ENCODE results near the gene CSTA. TPM values are rescaled to one million over a fixed set of nuclear protein-coding genes. Genes with fewer than 3 reads are reported as not detected.
A peak's percentile ranks its signal among the peaks of the same experiment; 100 is the strongest.

Gene CSTA
- total RNA-seq, 2 donors from 2014 or later: not detected

- H3K27ac Mint-ChIP-seq: no peak overlapping the region
- no peaks in the 10 kb centered on the region for H3K9me3 Mint-ChIP-seq
- H3K4me3 Mint-ChIP-seq: no peak overlapping the region
- H3K36me3 Mint-ChIP-seq: no peaks in the 10 kb centered on the region
- DNase-seq (ENCODE audit: low spot score) (no peak), ATAC-seq (no peak)
- peaks cover 4% of the 10 kb centered on the region in 2 donors for H3K4me1 Mint-ChIP-seq (ENCODE audit: low read depth in 2 of 2)
- H3K27me3 Mint-ChIP-seq: peaks cover 9 to 12% of the 10 kb centered on the region in 2 donors
Observed at GRCh38 chr3:122307976-122308375, 17.1 kb upstream of the CSTA start.

DNA sequence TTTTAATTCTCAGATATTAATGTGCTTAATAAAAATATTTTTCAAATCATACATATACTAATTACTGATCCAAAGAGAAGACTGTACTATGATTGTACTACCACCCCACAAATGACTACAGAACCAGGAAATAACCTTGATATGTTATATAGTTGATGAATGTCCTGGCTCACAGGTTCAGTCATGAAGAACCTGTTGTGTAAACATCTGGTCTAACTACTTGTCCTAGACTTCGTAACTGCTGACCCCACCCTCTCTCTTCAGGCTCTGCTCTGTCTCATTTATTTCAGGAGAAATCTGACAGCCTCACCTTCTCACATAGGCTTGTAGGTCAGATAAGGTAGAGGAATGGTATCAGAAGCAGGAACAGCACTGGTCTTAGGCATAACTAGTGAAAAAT, 14.7 kb upstream of the CSTA start:
- H3K27ac Mint-ChIP-seq: no peak overlapping the region
- peaks cover 4 to 6% of the 10 kb centered on the region in 2 donors for H3K4me1 Mint-ChIP-seq (ENCODE audit: low read depth in 2 of 2)
- DNase-seq (ENCODE audit: low spot score) (no peak), ATAC-seq (no peak)
- no peaks in the 10 kb centered on the region for H3K36me3 Mint-ChIP-seq
- peaks cover 9 to 12% of the 10 kb centered on the region in 2 donors for H3K27me3 Mint-ChIP-seq
- H3K4me3 Mint-ChIP-seq: no peak overlapping the region
- no peaks in the 10 kb centered on the region for H3K9me3 Mint-ChIP-seq

- Mint-ChIP-seq H3K9me3 (no peaks in the 10 kb centered on the region), H3K27ac (no peak overlapping the region), H3K4me1 (ENCODE audit: low read depth in 2 of 2) (peaks cover 4 to 6% of the 10 kb centered on the region in 2 donors), H3K4me3 (no peak overlapping the region), H3K27me3 (peaks cover 12 to 20% of the 10 kb centered on the region in 2 donors), H3K36me3 (no peaks in the 10 kb centered on the region)
- no peak for DNase-seq (ENCODE audit: low spot score)
- ATAC-seq: no peak
Observed at GRCh38 chr3:122312826-122313225, 12.2 kb upstream of the CSTA start.

DNA sequence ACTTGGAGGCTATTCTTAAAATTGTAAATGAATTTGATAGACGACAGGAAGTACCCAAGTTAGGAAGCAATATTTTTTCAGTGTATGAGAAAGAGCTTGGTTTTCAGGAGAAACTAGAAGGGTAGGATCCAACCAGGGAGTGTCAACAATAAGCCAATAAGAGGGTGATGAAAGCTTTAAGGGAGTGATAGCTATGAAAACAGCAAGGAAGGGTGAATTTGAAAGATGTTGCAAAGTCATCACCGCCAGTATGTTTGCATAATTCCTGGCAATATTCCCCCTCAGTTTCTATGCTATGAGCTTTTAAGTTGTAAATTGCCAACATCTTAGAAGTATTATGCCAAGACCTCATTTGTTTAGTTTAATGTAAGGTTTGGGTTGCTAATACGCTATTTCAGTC, 11.8 kb upstream of the CSTA start:
- H3K4me1 Mint-ChIP-seq (ENCODE audit: low read depth in 2 of 2): peaks cover 4 to 6% of the 10 kb centered on the region in 2 donors

GRCh38 chr3:122314228-122314876, 10.7 kb upstream of the CSTA start:
- Mint-ChIP-seq H3K4me3 (no peak overlapping the region), H3K27ac (no peak overlapping the region), H3K9me3 (no peaks in the 10 kb centered on the region), H3K36me3 (peaks cover 5% of the 10 kb centered on the region), H3K4me1 (ENCODE audit: low read depth in 2 of 2) (peaks cover 4 to 6% of the 10 kb centered on the region in 2 donors), H3K27me3 (peaks cover 17 to 33% of the 10 kb centered on the region in 2 donors)
- no peak for DNase-seq (ENCODE audit: low spot score)
- ATAC-seq: no peak

More for the DNA sequence above, 11.8 kb upstream of the CSTA start:
- Mint-ChIP-seq H3K27ac (no peak overlapping the region), H3K9me3 (no peaks in the 10 kb centered on the region), H3K36me3 (no peaks in the 10 kb centered on the region), H3K27me3 (peaks cover 15 to 24% of the 10 kb centered on the region in 2 donors), H3K4me3 (no peak overlapping the region)
- no peak for DNase-seq (ENCODE audit: low spot score)
- ATAC-seq: no peak

GRCh38 chr3:122315619-122316018, 9.4 kb upstream of the CSTA start:
- DNase-seq (ENCODE audit: low spot score): no peak
- ATAC-seq: no peak
- Mint-ChIP-seq H3K4me1 (ENCODE audit: low read depth in 2 of 2) (peaks cover 4 to 6% of the 10 kb centered on the region in 2 donors), H3K27me3 (peaks cover 16 to 30% of the 10 kb centered on the region in 2 donors), H3K9me3 (no peaks in the 10 kb centered on the region), H3K36me3 (peaks cover 5% of the 10 kb centered on the region), H3K4me3 (no peak overlapping the region), H3K27ac (no peak overlapping the region)

DNA sequence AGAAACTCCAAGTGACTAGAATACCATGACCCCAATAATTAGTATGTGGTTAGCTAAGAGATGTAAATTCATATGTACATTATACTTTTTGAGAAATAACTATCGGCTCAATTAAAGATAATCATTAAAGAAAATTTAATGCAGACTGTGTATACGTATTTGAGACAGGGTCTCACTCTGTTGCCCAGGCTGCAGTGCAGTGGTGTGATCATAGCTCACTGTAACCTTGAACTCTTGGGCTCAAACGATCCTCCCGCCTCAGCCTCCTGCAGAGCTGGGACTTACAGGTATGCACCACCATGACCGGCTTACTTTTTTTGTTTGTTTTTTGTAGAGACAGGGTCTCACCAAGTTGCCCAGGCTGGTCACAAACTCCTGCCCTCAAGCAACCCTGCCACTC, 8.7 kb upstream of the CSTA start:
- DNase-seq (ENCODE audit: low spot score) (no peak), ATAC-seq (no peak)
- peaks cover 4 to 6% of the 10 kb centered on the region in 2 donors for H3K4me1 Mint-ChIP-seq (ENCODE audit: low read depth in 2 of 2)
- no peak overlapping the region for H3K27ac Mint-ChIP-seq
- no peaks in the 10 kb centered on the region for H3K9me3 Mint-ChIP-seq
- H3K27me3 Mint-ChIP-seq: peaks cover 16 to 30% of the 10 kb centered on the region in 2 donors
- peaks cover 5% of the 10 kb centered on the region for H3K36me3 Mint-ChIP-seq
- no peak overlapping the region for H3K4me3 Mint-ChIP-seq

GRCh38 chr3:122318620-122319019, 6.4 kb upstream of the CSTA start:
- Mint-ChIP-seq H3K27ac (no peak overlapping the region), H3K9me3 (no peaks in the 10 kb centered on the region), H3K4me3 (no peak overlapping the region), H3K4me1 (ENCODE audit: low read depth in 2 of 2) (no peaks in the 10 kb centered on the region), H3K36me3 (peaks cover 5% of the 10 kb centered on the region), H3K27me3 (peaks cover 21 to 38% of the 10 kb centered on the region in 2 donors)
- no peak for DNase-seq (ENCODE audit: low spot score)
- ATAC-seq: no peak

- Mint-ChIP-seq H3K4me3 (no peak overlapping the region), H3K27ac (no peak overlapping the region), H3K36me3 (peaks cover 5% of the 10 kb centered on the region), H3K9me3 (no peaks in the 10 kb centered on the region), H3K4me1 (ENCODE audit: low read depth in 2 of 2) (no peaks in the 10 kb centered on the region), H3K27me3 (peaks cover 21 to 40% of the 10 kb centered on the region in 2 donors)
- DNase-seq (ENCODE audit: low spot score) (no peak), ATAC-seq (peak; percentile 36 to 48)
Observed at GRCh38 chr3:122322095-122323075, 2.7 kb upstream of the CSTA start.

DNA sequence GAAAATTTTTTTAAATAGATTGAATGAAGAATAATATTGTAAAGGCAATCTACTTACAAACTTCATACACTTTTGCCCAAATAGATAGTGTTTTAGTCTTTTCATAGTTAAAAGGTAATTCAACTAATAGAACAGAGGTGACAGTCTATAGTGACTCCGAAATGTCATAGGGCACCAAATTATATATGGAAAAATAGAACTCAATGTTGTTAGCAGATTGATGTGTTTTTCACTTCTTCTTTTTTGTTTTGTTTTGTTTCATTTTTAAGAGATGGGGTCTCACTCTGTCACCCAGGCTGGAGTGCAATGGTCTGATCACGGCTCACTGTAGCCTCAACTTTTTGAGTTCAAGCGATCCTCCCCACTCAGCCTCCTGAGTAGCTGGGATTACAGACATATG, 721 bp downstream of the CSTA start:
- ATAC-seq: no peak
- DNase-seq (ENCODE audit: low spot score): no peak
- H3K36me3 Mint-ChIP-seq: no peaks in the 10 kb centered on the region
- H3K27ac Mint-ChIP-seq: no peak overlapping the region
- no peaks in the 10 kb centered on the region for H3K4me1 Mint-ChIP-seq (ENCODE audit: low read depth in 2 of 2)
- H3K4me3 Mint-ChIP-seq: no peak overlapping the region
- H3K27me3 Mint-ChIP-seq: peaks cover 16 to 31% of the 10 kb centered on the region in 2 donors
- H3K9me3 Mint-ChIP-seq: no peaks in the 10 kb centered on the region

GRCh38 chr3:122331886-122332285, 6.8 kb downstream of the CSTA start:
- Mint-ChIP-seq H3K27me3 (peaks cover 17 to 52% of the 10 kb centered on the region in 2 donors), H3K36me3 (no peaks in the 10 kb centered on the region), H3K4me1 (ENCODE audit: low read depth in 2 of 2) (no peaks in the 10 kb centered on the region), H3K9me3 (no peaks in the 10 kb centered on the region), H3K27ac (no peak overlapping the region), H3K4me3 (no peak overlapping the region)
- ATAC-seq (no peak), DNase-seq (ENCODE audit: low spot score) (no peak)

DNA sequence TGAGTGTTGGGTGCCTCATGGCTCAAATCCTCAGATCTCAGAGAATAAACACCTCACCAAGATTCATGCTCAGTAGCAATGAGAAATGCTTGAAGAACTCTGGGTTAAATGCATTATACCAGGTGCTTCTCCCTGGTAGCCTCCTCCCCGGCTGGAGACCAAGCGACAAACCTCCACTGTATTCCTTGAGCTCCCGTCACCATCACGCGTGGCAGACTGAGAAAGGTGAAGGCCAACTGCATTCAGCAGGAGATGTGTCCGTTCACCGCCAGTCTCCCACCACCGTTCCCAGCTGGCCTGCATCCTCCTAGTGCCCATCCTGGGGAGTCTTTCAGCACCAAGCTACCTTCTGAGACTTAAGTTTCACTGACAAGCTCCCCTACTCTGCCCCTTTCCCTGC, 7.5 kb downstream of the CSTA start:
- Mint-ChIP-seq H3K36me3 (no peaks in the 10 kb centered on the region), H3K4me3 (no peak overlapping the region), H3K4me1 (ENCODE audit: low read depth in 2 of 2) (no peaks in the 10 kb centered on the region), H3K27ac (no peak overlapping the region), H3K9me3 (no peaks in the 10 kb centered on the region), H3K27me3 (peaks cover 17 to 52% of the 10 kb centered on the region in 2 donors)
- DNase-seq (ENCODE audit: low spot score) (no peak), ATAC-seq (no peak)

DNA sequence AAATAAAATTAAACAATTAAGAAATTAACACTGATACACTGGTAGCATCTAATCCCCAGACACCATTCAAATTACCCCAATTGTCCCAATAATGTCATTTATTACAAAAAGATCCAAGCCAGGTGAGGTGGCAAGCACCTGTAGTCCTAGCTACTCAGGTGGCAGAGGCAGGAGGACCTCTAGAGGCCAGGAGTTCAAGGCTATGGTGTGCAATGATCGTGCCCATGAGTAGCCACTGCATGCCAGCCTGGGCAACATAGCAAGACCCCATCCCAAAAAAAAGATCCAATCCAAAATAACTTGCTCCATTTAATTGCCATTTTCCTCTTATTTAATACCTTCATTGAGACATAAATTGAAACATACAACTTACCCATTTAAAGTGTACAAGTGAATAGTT, 17.8 kb downstream of the CSTA start:
- H3K36me3 Mint-ChIP-seq: no peaks in the 10 kb centered on the region
- no peak for DNase-seq (ENCODE audit: low spot score)
- H3K27me3 Mint-ChIP-seq: peaks cover 9 to 16% of the 10 kb centered on the region in 2 donors
- no peak overlapping the region for H3K27ac Mint-ChIP-seq
- no peaks in the 10 kb centered on the region for H3K4me1 Mint-ChIP-seq (ENCODE audit: low read depth in 2 of 2)
- H3K9me3 Mint-ChIP-seq: peaks cover 6% of the 10 kb centered on the region
- no peak overlapping the region for H3K4me3 Mint-ChIP-seq
- no peak for ATAC-seq

DNA sequence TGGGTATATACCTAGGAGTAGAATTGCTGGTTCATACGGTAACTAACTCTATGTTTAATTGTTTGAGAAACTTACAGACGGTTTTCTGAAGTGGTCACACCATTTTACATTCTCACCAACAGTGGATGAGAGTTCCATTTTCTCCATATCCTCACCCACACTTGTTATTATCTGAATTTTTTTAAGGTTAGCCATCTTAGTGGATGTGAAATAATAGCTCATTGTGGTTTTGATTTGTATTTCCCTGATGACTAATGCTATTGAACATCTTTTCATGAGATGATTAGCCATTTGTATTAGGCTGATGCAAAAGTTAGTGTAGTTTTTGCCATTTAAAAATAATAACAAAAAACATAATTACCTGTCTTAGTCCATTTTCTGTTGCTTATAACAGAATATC, 18.6 kb downstream of the CSTA start:
- DNase-seq (ENCODE audit: low spot score) (no peak), ATAC-seq (no peak)
- Mint-ChIP-seq H3K9me3 (peaks cover 6% of the 10 kb centered on the region), H3K27me3 (peaks cover 7 to 20% of the 10 kb centered on the region in 2 donors), H3K4me1 (ENCODE audit: low read depth in 2 of 2) (no peaks in the 10 kb centered on the region), H3K27ac (no peak overlapping the region), H3K4me3 (no peak overlapping the region), H3K36me3 (no peaks in the 10 kb centered on the region)
